ENCODE measurements around the gene A4GALT.

A4GALT gene

DNA sequence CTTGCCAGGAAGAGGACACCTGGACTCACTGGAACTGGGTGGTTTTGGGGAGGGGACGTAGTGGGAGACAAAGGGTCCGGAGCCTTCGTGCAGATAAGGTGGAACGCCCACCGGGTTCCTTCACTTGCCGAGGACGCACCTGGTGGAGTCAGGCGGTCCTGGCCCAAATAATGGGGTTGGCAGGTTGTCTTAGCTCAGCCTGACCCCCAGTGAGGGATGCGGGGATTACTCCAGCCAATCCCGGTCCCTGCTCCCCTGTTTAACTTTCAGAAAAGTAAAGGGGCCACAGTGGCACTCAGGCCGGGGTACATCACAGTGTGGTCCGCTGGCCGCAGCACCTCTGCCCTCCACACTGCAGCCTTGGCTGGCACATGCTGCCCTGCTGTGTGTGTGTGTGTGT, 18.0 kb downstream of the A4GALT start:
- no peak for DNase-seq (ENCODE audit: low read depth)

DNA sequence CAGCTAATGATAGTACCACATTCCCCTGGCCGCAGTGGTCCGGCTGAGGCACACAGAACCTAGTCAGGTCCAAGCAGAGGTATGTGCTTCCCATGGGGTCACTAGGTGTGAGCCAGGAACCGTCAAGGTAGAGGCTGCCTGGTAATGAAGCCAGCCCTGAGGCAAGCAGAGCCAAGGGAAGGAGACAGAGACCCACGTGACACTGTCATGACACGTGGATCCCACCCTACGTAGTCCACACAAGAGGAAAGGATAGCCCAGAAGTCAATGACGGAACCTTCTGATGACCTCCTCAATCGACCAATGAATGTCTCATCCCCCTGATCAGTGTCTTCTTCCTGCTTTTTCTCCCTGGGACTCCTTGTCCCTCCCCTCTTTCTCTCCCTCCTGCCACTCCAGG, 19.0 kb downstream of the A4GALT start:
- no peak for DNase-seq (ENCODE audit: low read depth)

DNA sequence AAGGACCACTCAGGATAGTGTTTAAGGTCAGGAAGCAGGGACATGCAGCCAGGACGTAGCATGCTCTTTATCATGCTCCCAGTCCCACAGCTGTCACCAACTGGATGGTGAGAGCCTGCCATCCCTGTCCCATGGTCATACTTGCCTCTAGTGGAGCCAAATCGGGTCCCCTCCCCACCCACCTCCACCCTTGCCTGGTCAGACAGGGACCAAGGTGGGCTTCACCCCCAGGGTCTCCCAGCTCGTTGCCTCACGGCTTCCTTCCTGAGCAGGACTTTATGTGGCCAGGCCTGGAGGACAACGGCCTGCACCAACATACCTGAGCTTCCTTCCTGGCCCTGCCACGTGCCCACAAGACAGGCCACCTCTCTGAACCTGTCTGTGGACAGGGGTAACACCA, 19.8 kb downstream of the A4GALT start:
- DNase-seq (ENCODE audit: low read depth) = no peak

DNA sequence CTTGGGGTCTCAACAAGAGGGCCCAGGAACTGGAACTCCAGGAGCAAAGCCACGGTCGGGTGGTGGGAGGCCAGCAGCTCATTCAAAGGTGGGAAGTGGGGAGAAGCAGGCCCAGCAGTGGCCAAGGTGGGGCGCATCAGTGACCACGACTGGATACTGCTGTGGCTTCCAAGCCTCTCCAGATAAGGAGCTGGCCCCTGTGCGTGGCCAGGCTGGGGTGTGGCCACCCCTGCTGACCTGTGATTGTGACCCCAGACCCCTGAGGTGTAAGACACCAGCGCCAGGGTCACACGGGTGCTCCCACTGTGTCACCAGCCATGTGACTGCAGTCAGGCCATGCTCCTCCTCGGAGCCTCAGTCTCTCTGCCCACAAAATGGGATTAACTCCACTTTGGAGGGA, 20.3 kb downstream of the A4GALT start:
- DNase-seq (ENCODE audit: low read depth) = no peak

DNA sequence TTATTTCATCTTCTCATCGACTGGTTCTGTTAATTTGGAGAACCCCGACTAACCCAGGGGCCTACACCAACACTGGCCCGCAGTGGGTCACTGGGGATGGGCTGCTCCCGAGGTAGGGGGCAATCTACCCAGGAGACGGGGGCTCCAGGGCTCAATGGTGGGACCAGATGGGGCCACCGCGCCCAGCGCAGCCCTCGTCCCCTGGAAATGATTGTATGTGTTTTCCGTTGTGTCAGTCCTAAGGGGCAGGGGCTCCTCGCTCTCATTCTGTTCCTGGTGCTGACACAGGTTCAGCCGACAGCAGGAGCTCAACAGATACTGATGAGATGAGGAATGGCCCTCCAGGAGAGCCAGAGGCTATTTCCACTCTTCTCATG, 20.7 kb downstream of the A4GALT start:
- DNase-seq (ENCODE audit: low read depth) = no peak

DNA sequence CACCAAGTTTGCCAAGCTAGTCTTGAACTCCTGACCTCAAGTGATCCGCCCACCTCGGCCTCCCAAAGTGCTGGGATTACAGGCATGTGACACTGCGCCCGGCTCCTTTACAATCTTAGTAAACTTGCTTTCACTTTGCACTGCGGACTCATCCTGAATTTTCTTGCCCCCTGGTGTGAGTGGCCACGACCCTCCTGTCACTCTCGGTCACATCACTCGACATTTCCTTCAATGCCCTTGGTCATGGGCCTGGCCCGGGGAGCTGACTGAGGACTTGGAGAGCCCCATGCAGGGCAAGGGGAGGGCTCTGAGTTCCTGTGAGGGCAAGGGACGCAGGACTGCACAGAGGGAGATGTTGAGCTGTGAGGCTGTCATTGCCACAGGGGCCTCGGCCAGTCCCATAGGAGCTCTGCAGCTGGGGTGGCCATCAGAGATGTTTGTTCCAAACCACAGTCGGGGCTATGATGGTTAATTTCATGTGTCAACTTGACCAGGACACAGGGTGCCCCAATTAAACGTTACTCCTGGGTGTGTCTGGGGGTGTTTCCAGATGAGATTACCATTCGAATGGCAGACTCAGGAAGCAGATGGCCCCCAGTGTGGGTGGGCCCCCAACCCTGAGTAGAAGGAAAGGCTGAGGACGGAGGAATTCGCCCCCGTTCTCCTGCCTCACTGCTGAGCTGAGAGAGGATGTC, 21.2 kb downstream of the A4GALT start:
- DNase-seq (ENCODE audit: low read depth) = no peak

DNA sequence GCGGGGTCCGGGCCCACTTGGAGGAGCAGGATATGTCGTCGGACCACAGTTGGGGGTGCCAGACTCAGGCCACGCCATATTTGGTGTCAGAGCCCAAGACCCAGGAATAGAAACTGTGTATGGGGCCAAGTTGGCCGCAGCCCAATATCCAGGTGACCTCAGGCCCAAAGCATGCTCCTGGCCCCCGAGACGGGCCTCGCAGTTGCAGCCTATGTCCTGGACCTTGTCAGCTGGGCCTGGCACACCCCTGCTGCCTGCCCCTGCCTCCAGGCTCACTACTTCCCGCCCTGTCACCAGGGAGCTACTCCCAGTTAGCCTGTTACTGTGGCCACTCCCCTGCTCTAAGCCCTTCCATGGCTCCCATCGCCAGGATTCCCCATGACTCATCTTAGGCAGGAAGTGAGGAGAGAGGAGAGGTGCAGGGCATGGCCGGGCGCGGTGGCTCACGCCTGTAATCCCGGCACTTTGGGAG, 23.1 kb downstream of the A4GALT start:
- DNase-seq (ENCODE audit: low read depth) = no peak

DNA sequence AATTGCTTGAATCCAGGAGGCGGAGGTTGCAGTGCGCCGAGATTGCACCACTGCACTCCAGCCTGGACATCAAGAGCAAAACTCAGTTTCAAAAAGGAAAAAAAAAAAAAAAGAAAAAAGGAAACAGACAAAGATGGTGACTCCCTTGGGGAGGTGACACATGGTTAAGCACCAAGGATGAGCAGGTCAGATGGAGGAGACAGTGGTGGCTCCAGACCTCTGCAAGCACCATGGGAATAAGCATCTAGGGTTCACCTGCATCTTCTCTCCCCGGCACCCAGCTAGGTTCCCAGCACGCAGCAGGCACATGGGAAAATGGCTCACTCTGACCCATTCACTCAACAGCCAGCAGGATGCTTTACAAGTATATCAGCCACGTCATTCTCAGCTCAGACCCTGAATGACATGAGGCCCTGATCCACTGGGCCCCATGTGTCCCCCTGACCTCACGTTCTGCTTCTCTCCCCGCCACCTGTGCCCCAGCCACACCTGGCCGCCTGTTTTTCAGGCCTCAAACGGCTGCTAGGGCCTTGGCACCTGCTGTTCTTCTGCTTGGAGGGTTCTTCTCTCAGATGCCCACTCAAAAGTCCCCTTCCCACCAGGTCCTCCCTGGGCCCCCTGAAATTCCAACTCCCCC, 24.2 kb downstream of the A4GALT start:
- DNase-seq (ENCODE audit: low read depth) = no peak

DNA sequence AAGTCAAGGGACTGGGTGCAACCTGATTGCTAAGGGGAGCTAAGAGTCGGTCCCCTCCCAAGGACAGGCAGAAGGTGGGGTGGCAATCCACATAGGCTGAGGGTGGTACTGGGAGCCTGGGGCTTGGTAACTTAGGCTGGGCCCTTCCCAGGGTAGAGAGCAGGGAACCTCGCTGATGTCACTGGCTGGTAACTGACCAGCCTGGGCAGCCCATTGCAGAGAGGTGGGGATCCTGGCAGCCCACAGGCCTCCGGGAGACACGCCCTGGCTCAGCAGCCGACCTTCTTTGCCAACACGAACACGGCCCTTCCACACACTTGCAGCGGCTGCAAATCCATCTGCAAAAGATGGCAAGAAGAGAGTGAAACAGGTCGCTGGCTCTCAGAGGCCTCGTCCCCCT, 25.4 kb downstream of the A4GALT start:
- no peak for DNase-seq (ENCODE audit: low read depth)

DNA sequence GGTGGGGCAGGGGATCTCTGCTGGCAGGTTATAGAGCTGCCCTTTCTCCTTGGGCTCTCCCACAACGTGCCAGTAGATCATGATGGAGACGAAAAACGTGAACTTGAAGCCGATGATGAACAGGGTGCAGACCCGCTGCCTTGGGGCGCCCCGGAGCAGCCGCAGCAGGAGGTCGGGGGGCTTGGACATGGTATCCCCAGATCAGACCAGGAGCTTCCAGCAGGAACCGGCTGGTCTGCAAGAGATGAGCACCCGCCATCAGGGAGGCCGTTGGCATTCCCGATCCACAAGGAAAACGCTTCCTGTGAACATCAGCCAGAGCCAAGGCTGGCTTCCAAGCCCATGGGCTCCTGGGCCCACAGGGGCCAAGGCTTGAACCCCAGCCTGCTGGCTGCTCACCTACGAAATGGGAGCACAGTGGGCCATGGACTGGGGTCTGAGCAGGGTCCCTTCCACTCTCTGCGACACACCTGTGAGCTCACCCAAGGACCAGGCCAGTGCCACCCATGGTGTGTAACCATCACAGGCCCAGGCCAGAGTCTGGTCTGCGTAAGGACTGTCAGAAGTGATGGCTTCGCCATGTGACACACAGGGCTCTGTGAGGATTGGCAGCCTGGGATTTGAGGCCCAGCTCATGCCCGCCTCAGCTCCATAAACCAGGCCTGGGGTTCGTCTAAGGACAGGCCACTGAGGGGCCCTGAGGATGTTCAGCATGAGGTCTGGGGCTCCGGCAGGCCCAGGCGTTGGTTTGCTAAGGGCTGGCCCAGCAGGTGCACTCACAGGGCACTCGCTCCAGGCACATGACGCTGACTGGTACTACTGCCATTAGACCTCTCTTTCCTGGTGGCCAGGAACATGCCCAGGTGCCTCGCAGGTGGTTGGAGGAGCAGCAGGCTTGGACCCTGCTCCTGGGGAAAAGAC, 26.6 kb downstream of the A4GALT start:
- no peak for DNase-seq (ENCODE audit: low read depth)

DNA sequence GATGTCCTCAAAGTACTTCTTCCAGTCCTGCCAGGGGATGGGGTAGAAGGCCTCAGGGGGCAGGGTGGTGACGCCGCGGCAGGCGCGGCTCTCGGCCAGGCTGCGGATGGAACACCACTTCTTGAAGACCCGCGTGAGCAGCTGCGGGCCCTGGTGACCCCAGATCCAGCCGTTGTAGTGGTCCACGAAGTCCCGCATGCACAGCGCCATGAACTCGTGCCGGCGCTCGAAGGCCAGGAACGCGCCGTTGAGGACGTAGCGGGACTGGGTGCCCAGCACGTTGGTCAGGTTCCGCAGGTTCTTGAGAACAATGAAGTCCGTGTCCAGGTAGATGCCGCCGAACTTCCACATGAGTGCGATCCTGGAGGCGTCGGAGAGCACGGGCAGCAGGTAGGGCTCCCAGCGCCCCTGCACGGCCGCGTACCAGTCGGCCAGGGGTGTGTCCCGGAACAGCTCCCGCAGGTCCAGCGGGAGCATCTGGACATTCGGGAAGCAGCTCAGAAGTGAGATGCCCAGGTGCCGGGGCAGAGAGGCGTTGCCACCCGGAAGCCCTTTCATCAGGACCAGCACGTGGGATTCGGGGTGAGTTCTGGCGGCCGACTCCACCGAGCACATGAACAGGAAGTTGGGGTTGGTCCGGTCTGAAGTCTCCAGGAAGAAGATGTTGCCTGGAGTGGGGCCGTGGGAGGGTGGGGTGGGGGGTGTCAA, 27.5 kb downstream of the A4GALT start:
- DNase-seq (ENCODE audit: low read depth) = no peak

DNA sequence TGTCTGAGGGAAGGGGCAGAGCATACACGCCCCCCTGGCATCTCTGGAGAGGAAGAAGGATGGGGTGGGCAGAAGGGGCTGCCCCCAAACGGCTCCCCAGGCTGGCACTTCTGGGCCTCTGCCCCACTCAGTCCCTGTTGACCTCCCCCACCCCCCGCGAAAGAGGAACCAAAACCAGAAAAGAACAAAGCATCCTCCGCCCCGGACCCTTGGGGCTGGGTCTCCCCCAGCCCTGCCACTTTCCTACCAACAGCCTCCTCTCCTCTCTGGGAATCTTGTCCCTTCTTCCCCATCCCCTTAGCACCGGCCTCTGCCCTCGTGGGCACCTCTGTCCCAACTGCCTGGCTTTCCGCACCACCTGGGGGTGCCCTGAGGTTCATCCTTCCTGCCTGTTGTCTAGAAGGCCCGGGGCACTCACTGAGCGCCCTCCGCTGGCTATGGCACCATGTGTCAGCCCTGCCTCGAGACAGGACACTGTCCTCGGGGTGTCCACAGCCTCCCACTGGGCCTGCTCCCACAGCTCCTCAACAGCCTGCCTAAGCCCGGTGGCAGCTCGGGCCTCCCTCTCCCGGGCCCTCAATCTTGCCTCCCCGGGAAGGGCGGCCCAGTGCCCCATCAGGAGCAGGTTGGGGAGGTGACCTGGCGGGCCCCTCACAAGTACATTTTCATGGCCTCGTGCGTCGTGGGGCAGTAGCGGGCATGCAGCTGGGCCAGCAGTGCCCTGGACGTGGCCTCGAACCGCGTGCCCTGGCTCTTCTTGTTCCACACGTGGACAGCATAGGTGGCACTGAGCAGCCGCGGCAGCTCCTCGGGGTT, 28.2 kb downstream of the A4GALT start:
- no peak for DNase-seq (ENCODE audit: low read depth)

DNA sequence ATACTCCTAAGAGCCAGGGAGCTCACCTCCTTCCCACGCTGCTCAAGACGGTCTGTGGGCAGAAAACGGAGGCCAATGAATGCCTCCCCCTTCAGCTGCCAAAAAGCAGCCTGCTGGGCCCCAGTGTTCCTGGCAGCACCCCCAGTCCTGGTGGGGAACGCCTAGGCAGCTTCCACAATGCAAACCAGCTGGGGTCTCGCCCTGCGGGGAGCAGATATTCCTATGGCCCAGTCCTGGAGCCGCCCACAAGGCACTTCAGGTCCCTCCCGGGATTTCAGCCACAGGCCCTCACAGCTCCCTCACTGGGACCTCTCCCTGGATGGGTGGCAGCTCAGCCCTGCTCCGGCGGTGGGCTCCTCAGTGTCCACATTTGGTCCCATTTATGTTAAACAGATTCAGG, 29.2 kb downstream of the A4GALT start:
- DNase-seq (ENCODE audit: low read depth) = no peak

DNA sequence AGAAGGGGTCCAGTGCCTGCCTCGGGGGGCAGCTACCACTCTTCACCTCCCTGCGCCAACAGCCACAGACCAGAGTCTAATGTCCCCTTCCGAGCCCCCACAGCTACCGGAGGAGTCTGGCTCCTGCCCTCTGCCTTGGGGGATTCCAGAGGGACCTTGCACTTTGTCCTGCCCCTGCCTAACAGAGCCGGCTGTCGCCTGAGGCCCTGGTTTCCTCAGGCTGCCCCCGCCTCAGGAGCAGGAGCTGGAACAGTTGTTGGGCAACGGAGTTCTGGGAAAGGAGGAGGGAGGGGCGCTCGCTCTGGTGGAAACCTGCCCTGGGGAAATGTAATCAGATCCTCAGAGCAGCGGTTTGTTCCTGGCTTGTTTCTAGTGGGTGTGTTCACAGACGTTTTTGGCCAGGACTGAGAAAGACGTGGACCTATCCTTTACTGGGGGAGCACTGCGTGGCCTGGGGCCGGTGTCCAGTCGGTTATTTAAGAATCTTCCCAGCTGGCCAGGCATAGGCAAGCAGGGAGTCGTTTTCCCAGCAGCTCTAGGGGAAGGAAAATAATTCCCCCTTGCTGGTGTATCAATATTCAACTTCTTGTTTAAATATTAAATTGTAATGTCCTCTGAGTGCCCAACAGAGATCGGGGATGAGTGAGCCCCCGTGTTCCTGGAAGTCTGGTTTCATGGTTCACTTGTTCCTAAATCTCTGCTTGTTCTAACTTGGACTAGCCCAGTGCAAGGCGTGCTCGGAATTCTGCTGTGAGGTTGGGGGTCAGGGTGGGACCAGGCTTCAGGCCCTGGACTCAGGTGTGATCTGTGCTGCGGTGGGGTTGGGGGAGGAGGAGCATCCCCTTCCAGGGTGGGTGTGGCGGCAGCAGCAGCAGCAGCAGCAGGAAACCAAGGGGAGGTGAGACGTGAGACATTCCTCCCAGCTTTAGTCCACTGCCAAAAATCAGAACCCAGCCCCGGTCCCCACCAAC, 32.1 kb downstream of the A4GALT start:
- DNase-seq (ENCODE audit: low read depth) = no peak

DNA sequence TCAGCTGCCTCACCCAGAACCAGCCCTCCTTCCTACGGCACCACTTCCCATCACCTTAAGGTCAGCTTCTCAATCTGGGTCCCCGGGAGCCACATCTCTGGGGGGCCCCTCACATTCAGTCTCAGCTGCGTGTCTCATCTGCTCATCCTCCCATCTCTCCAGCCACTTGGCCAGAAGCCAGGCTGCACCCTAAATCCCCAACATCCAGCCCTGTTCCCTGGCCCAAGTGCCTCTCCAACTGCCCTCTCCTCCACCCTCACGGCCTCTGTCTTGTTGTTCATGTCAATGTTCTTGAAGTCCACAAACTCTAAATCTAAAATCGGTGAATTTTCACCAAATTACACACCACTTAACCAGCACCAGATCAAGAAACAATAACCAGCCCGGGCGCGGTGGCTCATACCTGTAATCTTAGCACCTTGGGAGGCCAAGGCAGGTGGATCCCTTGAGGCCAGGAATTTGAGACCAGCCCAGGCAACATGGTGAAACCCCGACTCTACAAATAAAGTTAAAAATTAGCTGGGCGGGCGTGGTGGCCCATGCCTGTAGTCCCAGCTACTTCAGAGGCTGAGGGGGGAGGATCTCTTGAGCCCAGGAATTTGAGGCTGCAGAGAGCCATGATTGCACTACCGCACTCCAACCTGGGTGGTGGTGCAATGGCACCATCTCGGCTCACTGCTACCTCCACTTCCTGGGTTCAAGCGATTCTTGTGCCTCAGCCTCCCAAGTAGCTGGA, 33.7 kb downstream of the A4GALT start:
- DNase-seq (ENCODE audit: low read depth) = no peak

DNA sequence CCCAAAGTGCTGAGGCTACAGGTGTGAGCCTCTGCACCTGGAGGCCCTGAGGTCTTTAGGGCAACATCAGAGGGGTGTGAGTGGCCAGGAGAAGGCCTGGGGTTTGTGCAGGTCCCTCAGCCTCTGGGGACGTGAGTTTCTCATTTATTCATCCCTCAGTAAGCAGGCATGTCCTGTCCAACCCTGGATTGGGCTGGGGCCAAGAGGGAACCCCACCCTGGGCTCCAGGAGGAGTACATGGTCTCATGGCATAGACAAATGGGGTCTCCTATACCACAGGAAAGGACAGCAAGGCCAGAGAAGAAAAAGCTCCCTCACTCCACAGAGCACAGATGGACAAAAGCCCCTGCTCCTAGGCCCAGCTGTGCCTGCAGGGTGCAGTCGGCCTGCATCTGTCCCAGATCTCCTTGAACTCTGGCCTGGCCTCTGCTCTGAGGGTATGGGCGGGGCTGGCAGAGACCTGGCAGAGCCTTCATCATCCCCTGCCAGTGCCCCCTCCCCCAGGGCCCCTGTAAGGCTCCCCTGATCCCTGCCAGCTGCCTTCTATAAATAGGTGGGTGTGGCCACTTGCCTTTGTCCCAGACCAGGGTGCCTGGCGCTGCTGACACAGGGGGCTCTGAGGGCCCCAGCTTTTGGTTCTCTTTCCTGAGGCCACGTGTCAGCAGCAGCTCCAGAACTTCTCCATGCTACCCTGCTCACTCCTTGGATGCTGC, 34.6 kb downstream of the A4GALT start:
- no peak for DNase-seq (ENCODE audit: low read depth)

DNA sequence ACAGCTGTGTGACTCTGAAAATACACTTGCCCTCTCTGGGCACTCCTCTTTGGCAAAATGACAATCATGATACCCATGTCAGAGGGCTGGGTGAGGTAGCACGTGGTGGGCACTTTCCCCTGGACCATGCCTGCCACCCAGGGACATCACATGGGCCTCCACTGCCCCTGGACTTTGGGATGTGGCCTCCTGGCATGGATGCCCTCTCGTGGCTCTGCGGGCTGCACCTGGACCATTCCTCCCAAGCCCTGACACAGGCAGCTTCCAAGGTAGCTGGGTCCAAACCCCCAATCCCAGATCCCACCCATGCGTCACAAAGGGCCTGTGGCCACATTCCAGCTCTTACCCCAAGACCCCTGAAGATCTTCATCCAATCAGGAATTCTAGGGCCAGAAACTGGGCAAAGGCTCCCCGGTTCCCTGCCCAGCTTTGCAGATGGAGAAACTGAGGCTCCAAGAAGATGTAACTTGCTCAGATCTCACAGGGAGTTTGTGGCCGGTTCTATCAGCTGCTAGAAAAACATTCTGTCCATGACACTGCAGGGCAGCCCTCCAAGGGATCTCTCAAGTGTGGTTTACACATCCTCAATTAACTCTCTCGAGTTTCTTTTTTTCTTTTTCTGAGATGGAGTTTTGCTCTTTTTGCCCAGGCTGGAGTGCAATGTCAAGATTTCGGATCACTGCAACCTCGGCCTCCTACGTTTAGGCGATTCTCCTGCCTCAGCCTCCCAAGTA, 36.0 kb downstream of the A4GALT start:
- no peak for DNase-seq (ENCODE audit: low read depth)

Measured in stimulated activated CD8-positive, alpha-beta memory T cell treated with anti-CD3 and anti-CD28 coated beads, Interleukin-15, amount 100 ng/mL, for 1 hour (primary cell).